Hematopoietic multipotent progenitor cell treated with erythropoietin and hydrocortisone succinate and interleukin-3 and kit ligand, for 17 days (in vitro differentiated cells): ENCODE measurements around the gene OR2T2.
"Not testable (repeated sequence)": the region's sequence is repeated elsewhere in the genome, so short reads cannot be mapped to it uniquely, and the experiment has no call there.

Source experiments
- DNase-seq: peaks from one replicate; pipeline ENCODE4 v3.0.0-alpha.2; 2015; ENCODE audit warnings: low spot score

The OR2T2 gene

DNA sequence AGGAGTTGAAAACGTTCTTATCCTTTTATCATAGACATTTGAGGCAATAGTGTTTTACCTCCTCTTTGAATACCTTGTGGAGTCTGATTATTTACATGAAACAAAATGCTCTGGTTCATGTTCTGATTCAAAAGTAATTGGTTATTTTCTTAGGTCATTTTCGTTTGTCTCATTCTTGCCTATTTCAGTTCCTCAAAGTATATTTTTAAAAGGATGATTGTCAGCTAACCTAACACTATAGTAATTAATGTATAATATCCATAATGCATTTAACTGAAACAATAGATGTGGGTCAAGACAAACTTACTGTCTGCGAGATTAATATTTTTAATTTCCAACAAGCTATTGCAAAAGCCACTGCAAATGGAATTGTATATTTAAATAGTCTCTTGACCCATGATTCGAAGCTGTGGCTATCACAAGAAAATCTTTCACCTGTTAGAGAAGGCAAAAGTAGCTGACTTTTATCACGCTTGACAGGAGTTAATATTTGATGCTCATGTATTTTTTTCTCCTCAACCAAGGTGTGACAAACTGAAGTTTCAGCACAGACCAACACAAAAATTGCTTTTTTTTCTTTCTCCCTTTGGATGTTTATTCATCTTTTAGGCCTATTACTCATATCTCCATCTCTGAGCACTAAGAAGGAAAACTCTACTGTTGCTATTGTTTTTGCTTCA, 5.2 kb downstream of the OR2T2 start:
- not testable (repeated sequence) for DNase-seq

DNA sequence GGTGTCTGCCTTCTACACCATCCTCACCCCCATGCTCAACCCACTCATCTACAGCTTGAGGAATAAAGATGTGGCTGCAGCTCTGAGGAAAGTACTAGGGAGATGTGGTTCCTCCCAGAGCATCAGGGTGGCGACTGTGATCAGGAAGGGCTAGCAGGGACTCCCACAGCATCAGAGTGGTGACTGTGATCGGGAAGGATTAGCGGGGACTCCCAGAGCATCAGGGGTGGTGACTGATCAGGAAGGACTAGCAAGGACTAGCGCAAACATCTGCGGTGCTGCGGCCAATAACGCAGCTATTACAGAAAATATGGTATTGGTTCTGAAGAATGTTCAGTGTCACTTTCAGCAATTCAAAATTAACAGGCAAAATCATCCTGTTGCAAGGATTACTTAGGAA, 8.2 kb downstream of the OR2T2 start:
- DNase-seq = not testable (repeated sequence)

GRCh38 chr1:248455045-248455444, 9.6 kb downstream of the OR2T2 start:
- not testable (repeated sequence) for DNase-seq

GRCh38 chr1:248456635-248457034, 11.2 kb downstream of the OR2T2 start:
- DNase-seq = not testable (repeated sequence)

GRCh38 chr1:248459117-248459516, 13.7 kb downstream of the OR2T2 start:
- not testable (repeated sequence) for DNase-seq

DNA sequence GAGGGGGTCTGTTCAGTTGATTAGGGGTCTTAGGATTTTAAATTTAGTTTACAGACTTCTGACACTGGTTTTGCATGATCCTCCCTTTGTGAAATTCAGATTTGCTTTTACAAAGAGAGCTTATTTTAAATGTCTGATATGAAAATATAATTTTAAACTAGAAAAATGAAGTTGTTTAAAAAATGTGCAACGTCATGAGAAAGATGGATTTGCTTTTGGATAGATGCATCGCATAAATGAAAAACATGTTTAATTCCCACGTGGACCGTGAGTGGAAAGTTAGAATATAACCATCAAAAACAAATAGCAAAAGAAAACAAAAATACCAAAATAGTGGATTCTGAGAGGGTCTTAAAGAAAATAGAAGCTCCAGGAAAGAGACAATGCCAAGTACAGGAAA, 25.7 kb downstream of the OR2T2 start:
- no peak for DNase-seq

DNA sequence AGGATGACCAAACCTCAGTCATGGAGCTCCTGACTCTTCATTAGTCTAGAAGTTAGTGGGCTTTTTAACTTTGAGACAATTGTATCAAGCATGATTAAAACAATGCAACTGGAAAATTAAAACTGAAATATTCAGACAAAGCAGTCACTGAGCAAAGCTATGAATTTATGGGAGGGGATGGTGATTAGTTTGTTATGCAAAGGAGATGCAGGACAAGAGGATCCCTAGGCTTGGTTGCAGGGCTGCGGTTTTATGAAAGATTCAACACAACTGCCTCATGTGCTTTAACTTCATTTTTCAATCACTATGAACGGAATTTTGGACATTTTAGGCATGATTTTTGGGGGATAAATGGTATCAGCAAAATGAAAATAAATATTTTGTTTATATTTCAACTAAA, 26.7 kb downstream of the OR2T2 start:
- not testable (repeated sequence) for DNase-seq

GRCh38 chr1:248473051-248473450, 27.6 kb downstream of the OR2T2 start, which contains the start of gene OR2T3:
Gene OR2T3 (plus strand): TSS chr1:248473351. CDS start chr1:248473351, 0 bp downstream.
- DNase-seq = not testable (repeated sequence)

DNA sequence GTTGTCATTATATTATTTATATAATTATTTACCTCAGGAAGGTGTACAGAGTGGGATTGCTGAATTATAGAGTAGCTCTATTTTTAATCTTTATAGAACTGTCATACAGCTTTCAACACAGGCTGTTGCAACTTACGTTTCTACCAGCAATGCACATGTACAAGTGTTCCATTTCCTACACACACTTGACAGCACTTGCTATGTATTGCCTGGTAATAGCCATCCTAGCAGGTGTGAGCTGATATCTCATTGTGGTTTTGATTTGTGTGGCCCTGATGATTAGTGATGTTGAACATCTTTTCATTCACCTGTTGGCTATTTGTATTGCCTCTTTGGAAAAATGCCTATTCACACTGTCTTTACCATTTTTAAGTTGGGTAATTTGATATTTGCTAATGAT, 30.2 kb downstream of the OR2T2 start:
- not testable (repeated sequence) for DNase-seq

GRCh38 chr1:248481686-248482579, 36.5 kb downstream of the OR2T2 start:
- DNase-seq = not testable (repeated sequence)

DNA sequence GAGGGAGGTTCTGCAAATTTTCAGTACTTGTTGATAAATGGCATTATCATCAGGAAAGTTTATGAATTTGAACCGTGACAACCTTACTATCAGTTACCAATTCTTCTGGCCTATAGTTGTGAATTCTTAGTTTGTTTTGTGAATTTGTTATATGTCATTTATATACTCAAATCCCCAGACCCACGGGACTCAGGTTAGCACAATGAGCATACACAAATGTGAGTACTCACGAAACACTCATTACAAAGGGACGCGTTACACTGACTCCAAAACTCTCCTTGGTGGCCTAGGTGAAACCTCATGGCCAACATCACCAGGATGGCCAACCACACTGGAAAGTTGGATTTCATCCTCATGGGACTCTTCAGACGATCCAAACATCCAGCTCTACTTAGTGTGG, 42.9 kb downstream of the OR2T2 start, which contains the start of gene OR2T5:
OR2T5 (plus strand) TSS at position 301 of the 400 bp plus-strand sequence; CDS start at position 301, 0 bp downstream.
- not testable (repeated sequence) for DNase-seq

GRCh38 chr1:248496661-248497060, 51.2 kb downstream of the OR2T2 start:
- not testable (repeated sequence) for DNase-seq

DNA sequence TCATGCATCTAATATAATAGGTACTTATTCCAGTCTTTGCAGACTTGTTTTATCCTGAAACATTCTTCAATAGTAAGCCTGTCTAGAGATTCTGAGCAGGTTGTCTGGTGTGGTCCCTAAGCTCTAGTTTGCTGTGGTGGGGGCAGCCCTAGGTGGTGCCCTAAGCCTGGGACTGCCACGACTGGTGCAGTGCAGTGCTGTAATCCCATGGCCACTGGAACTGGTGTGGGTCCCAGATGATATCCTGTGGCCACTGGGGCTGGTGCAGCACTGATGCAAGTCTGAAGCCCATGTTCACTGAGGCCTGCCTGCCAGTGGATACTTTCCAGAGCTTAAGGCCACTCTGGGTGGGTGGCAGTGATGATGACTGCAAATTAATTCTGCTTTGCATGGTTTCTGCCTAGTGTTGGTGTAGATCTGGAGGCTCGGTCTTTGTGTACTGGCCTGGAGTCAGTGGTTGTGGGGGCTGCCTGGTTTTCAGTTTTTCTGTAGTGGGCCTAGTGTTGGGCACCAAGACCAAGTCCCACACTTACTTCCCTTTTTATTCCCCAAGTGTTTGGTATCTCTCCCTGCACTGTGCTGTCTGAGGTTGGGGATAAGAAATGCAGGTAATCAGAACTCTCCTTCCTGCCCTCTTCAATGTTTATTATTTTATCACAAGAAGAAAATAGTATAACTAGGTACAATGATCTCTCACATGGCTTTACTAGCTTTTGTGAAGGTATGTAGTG, 55.0 kb downstream of the OR2T2 start:
- DNase-seq = peak; percentile 3
